T-cell (primary cell): ENCODE results near the gene OXER1. TPM values are rescaled to one million over a fixed set of nuclear protein-coding genes. Genes with fewer than 3 reads are reported as not detected.

ENCODE experiments used
- ATAC-seq, 4 experiments: fragments of 200-7000 bp in 3 of 4; fragments of 150-1000 bp in 1 of 4; cut with Tn5 transposase; replicated peaks in 1 of 4; 1 replicate in 3 of 4; 2 replicates in 1 of 4; pipeline ENCODE4 v1.10.0; 2021; ENCODE audit warnings: moderate library complexity in 3 of 4, mild to moderate bottlenecking in 2 of 4, moderate number of reproducible peaks in 1 of 4
- CTCF ChIA-PET, 2 donors: fragments of 300-600 bp; sonication (Branson Sonifier 250); formaldehyde crosslinking; loops; one replicate each; lab custom pipeline; 2022; ENCODE audit warnings: antibody characterized with exemption in 2 of 2; lab: Charles Lee
- POLR2A ChIA-PET, 2 donors: fragments of 300-600 bp; sonication (Branson Sonifier 250); formaldehyde crosslinking; loops; one replicate each; lab custom pipeline; 2022; ENCODE audit warnings: antibody characterized with exemption in 2 of 2; lab: Charles Lee
- DNase-seq, 35 experiments: peaks; one replicate each; pipeline versions ENCODE4 v3.0.0 to v3.0.0-alpha.2; 2013 to 2023
- H3K27ac ChIP-seq: one replicate; pipeline ENCODE4 v1.5.1; 2013; ENCODE audit warnings: low read length
- H3K27me3 ChIP-seq, 2 experiments: replicated peaks in 1 of 2; 1 replicate in 1 of 2; 2 replicates in 1 of 2; pipeline versions ENCODE4 v1.6.1 to v1.7.0; 2013; ENCODE audit warnings: low read length in 1 of 2, mixed read lengths in 1 of 2; ENCODE audit not compliant: control insufficient read depth in 2 of 2, insufficient read depth in 2 of 2; ENCODE audit errors: extremely low read depth in 1 of 2
- H3K36me3 ChIP-seq, 2 donors: 1 replicate in 1 of 2; 2 replicates in 1 of 2; pipeline versions ENCODE4 v1.6.1 to v1.7.0; 2013; ENCODE audit warnings: low read length in 1 of 2; ENCODE audit not compliant: control insufficient read depth in 2 of 2, insufficient read depth in 1 of 2; ENCODE audit errors: extremely low read depth in 1 of 2
- H3K4me1 ChIP-seq, 2 experiments: 1 replicate in 1 of 2; 2 replicates in 1 of 2; pipeline versions ENCODE4 v1.6.1 to v1.7.0; 2013; ENCODE audit warnings: low read length in 2 of 2, mixed read lengths in 1 of 2; ENCODE audit not compliant: insufficient read depth in 2 of 2, control insufficient read depth in 1 of 2; ENCODE audit errors: extremely low read depth in 1 of 2
- H3K4me3 ChIP-seq, 2 donors: 1 replicate in 1 of 2; 2 replicates in 1 of 2; pipeline versions ENCODE4 v1.5.1 to v1.7.0; 2013; ENCODE audit warnings: mild to moderate bottlenecking in 2 of 2, low read length in 1 of 2, moderate library complexity in 1 of 2; ENCODE audit not compliant: control insufficient read depth in 1 of 2; ENCODE audit errors: extremely low read depth in 1 of 2
- H3K9me3 ChIP-seq: 2 replicates; pipeline ENCODE4 v1.7.0; 2013
- H3K27ac Mint-ChIP-seq, 2 donors: one replicate each; pipeline ENCODE4 v1.8.0; 2020 to 2021; ENCODE audit warnings: mild to moderate bottlenecking in 2 of 2, mixed read lengths in 2 of 2
- H3K27me3 Mint-ChIP-seq, 2 donors: one replicate each; pipeline ENCODE4 v1.8.0; 2021 to 2022; ENCODE audit warnings: mixed read lengths in 2 of 2
- H3K36me3 Mint-ChIP-seq: one replicate; pipeline ENCODE4 v1.8.0; 2021; ENCODE audit warnings: mixed read lengths
- H3K4me1 Mint-ChIP-seq, 3 donors: one replicate each; pipeline ENCODE4 v1.8.0; 2020 to 2022; ENCODE audit warnings: mixed read lengths in 3 of 3, mild to moderate bottlenecking in 1 of 3
- H3K4me3 Mint-ChIP-seq, 3 donors: one replicate each; pipeline ENCODE4 v1.8.0; 2020 to 2022; ENCODE audit warnings: mild to moderate bottlenecking in 3 of 3, mixed read lengths in 3 of 3, moderate library complexity in 3 of 3
- H3K9me3 Mint-ChIP-seq, 3 donors: one replicate each; pipeline ENCODE4 v1.8.0; 2020 to 2022; ENCODE audit warnings: mixed read lengths in 3 of 3
- whole genome bisulfite sequencing: methylation state at CpG from one replicate; pipeline ENCODE4 v1.1.5; 2013; ENCODE audit warnings: missing lambda C conversion rate; ENCODE audit not compliant: insufficient coverage; 5-methylcytosine and 5-hydroxymethylcytosine counted together
- total RNA-seq, 35 experiments: library from RNA in 6 of 35; stranded (reverse) in 6 of 35; fragments of 120-200 nt in 1 of 35; gene quantifications; one replicate each; pipeline versions ENCODE4 v1.2.1 to v1.2.4 and lab custom pipeline; 2013 to 2026

Gene OXER1
- total RNA-seq, 5 donors from 2014 or later (not counting 1 experiment from before 2014, with no cell fraction given): 0.13 to 0.22 (median 0.20) TPM; not detected in 2

DNA sequence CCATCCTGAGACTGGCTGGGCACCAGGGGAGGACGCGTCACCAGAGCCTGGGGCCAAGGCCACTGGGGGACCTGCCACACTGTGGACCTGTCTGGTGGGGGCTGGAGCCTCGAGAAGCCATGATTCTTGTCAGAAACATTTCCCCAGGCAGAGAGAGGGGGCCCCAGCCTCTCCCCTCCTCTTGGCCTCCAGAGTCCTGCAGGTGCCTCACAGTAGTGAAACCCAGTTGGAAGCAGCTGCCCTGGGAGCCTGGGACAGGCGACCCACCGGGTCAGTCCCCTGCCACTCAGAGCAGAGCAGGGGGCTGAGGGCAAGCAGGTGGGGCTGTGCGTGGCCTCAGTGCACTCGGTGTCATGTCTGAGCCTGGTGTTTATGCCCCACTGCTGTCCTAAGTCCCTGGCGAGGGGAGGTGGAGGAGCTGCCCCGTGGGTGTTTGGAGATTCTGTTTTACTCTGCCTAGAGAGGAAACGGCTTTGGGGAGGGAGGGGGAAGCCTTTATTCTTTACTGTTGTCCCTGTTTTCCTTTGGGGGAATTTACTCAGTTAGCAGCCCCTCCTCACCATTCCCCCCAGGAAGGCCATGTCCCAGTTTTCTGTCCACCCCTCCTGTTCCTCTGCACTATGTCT, 7.7 kb downstream of the OXER1 start:
- Histone ChIP-seq H3K9me3 (no peaks in the 10 kb centered on the region), H3K27ac (no peak overlapping the region), H3K27me3 (no peaks in the 10 kb centered on the region), H3K4me1 (no peaks in the 10 kb centered on the region), H3K4me3 (no peak overlapping the region), H3K36me3 (peaks cover 14 to 28% of the 10 kb centered on the region in 2 donors)
- Mint-ChIP-seq H3K9me3 (no peaks in the 10 kb centered on the region), H3K4me3 (no peak overlapping the region), H3K4me1 (peaks cover 0 to 15% (median 7%) of the 10 kb centered on the region in 3 donors), H3K27me3 (no peaks in the 10 kb centered on the region), H3K27ac (no peak overlapping the region), H3K36me3 (peaks cover 25% of the 10 kb centered on the region)
- ChIA-PET CTCF (no interaction called here), POLR2A (no interaction called here)
- DNase-seq: no peak
- no peak for ATAC-seq
- 80% methylated on average over 6 of the region's 10 CpGs for WGBS

DNA sequence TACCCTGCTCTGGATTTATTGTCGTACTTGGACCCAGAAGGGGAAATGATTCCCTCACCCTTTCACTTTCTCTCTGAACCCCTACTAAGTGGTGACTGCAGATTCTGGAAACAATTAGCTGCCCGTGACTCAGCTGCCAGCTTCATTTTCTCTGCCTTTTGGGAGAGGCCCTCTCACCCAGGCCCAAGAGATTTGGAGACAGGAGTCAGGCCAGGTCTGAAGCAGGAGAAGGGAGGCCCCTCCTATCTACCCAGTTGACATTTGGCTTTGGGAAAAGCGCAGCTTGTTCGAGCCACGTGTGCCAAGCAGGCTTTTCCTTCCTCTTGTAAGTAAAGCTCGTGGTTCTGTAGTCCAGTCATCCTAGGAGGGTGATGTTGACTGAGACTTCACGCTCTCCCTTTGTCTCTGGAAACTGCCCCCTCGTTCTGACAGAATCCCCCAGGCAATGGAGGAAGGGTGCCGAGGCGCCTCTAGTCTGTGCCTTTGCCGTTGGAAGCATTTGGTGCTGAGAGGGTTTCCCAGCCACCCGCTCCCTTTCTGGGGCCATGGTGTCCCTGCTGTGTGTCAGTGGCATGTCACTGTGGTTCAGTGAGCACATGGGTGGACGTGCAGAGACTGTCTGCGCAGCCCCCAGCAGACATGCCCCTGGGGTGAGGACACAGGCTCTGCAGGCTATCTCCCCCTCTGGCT, 8.6 kb downstream of the OXER1 start:
- ATAC-seq: no peak
- no peaks in the 10 kb centered on the region for H3K27me3 ChIP-seq
- H3K4me3 Mint-ChIP-seq: no peak overlapping the region
- CTCF ChIA-PET: no interaction called here
- H3K9me3 Mint-ChIP-seq: no peaks in the 10 kb centered on the region
- 85% methylated on average over 11 of the region's 14 CpGs for WGBS
- no peak overlapping the region for H3K27ac ChIP-seq
- peaks cover 27% of the 10 kb centered on the region for H3K36me3 Mint-ChIP-seq
- peaks cover 14 to 21% of the 10 kb centered on the region in 2 donors for H3K36me3 ChIP-seq
- no peak overlapping the region for H3K4me3 ChIP-seq
- POLR2A ChIA-PET: interaction anchor here in 1 of 2 donors (0.5 kb wide), 1 partner anchor 497 kb away, joined by 4 read pairs; no protein-coding TSS in a partner anchor
- H3K4me1 Mint-ChIP-seq: peaks cover 0 to 15% (median 7%) of the 10 kb centered on the region in 3 donors
- H3K27me3 Mint-ChIP-seq: no peaks in the 10 kb centered on the region
- no peak overlapping the region for H3K27ac Mint-ChIP-seq
- no peaks in the 10 kb centered on the region for H3K4me1 ChIP-seq
- no peaks in the 10 kb centered on the region for H3K9me3 ChIP-seq
- no peak for DNase-seq

DNA sequence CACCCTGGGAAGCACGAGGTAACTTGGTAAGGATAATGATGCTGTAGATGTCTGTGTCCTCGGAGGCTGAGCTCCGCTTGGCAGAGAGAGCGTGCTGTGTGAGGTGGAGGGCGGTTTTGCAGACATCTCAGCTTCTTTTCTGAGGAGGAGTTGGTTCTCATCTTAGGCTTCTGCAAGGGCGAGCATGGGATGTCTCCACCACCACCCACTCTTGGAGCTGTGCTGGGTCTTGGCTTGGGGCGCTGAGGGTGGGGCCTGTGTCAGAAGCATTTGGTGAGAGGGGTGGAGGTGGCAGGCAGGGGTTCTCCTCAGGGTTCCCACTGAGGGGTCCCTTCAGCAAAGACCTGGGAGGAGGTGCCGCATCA, 9.2 kb downstream of the OXER1 start:
- Mint-ChIP-seq H3K27me3 (no peaks in the 10 kb centered on the region), H3K4me1 (peaks cover 0 to 15% (median 7%) of the 10 kb centered on the region in 3 donors), H3K4me3 (no peak overlapping the region), H3K36me3 (peaks cover 26% of the 10 kb centered on the region), H3K27ac (no peak overlapping the region), H3K9me3 (no peaks in the 10 kb centered on the region)
- H3K9me3 ChIP-seq: no peaks in the 10 kb centered on the region
- ATAC-seq (no peak), DNase-seq (no peak)
- 85% methylated on average over 2 of the region's 8 CpGs for WGBS
- H3K27me3 ChIP-seq: no peaks in the 10 kb centered on the region
- POLR2A ChIA-PET: interaction anchor here in 1 of 2 donors (0.5 kb wide), 1 partner anchor 497 kb away, joined by 4 read pairs; no protein-coding TSS in a partner anchor
- CTCF ChIA-PET: interaction anchor here in 1 of 2 donors (0.5 kb wide), 1 partner anchor 571 kb away, joined by 4 read pairs; no protein-coding TSS in a partner anchor
- H3K27ac ChIP-seq: no peak overlapping the region
- H3K36me3 ChIP-seq: peaks cover 14 to 16% of the 10 kb centered on the region in 2 donors
- H3K4me1 ChIP-seq: no peaks in the 10 kb centered on the region
- H3K4me3 ChIP-seq: no peak overlapping the region

DNA sequence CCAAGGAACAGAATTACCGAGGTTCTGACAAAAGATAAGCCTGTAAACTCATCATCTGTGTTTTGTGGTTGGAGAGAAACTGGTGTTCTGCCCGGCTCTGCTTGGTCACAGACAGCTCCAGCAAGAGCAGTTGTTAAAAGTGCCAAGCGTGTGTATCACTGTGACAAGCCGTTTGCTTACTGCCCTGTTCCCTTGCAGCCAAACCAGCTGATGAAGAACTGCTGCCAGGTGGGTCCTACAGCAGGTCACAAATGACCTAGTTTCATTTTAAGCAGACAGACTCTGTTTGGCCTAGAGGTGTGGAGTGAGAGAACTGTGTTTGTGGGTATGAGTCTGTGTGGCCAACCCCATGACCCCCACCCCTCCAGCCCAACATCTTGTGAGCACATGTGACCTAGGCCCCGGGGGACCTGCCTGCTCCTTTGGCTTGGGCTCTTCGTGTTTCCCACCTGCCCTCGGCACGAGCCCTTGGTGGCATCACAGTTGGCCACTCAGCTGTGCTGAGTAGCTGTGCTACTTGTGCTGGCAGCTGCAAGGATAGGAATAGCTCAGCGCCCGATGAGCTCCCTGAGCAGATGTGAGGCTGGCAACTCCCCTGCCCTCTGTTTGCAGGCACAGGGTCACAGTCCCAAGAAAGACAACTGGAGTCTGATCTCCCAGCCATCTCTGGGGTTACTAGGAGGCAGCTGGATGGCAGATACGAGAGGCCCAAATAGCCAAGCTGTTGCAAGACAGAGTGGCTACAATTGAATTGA, 9.7 kb downstream of the OXER1 start:
- WGBS: 59% methylated on average over 10 of the region's 11 CpGs
- no peaks in the 10 kb centered on the region for H3K9me3 Mint-ChIP-seq
- H3K27ac ChIP-seq: no peak overlapping the region
- no peaks in the 10 kb centered on the region for H3K27me3 Mint-ChIP-seq
- no peak overlapping the region for H3K27ac Mint-ChIP-seq
- H3K27me3 ChIP-seq: no peaks in the 10 kb centered on the region
- H3K4me1 Mint-ChIP-seq: peaks cover 0 to 15% (median 7%) of the 10 kb centered on the region in 3 donors
- no peak overlapping the region for H3K4me3 Mint-ChIP-seq
- peak in 1 of 35 experiments; percentile 29 for DNase-seq
- peak in 1 of 4 experiments; percentile 13 for ATAC-seq
- no peaks in the 10 kb centered on the region for H3K4me1 ChIP-seq
- H3K9me3 ChIP-seq: no peaks in the 10 kb centered on the region
- no peak overlapping the region for H3K4me3 ChIP-seq
- H3K36me3 ChIP-seq: peaks cover 14% of the 10 kb centered on the region in 2 donors
- peaks cover 24% of the 10 kb centered on the region for H3K36me3 Mint-ChIP-seq
- POLR2A ChIA-PET: no interaction called here
- CTCF ChIA-PET: interaction anchor here in 1 of 2 donors (0.5 kb wide), 1 partner anchor 572 kb away, joined by 4 read pairs; no protein-coding TSS in a partner anchor

DNA sequence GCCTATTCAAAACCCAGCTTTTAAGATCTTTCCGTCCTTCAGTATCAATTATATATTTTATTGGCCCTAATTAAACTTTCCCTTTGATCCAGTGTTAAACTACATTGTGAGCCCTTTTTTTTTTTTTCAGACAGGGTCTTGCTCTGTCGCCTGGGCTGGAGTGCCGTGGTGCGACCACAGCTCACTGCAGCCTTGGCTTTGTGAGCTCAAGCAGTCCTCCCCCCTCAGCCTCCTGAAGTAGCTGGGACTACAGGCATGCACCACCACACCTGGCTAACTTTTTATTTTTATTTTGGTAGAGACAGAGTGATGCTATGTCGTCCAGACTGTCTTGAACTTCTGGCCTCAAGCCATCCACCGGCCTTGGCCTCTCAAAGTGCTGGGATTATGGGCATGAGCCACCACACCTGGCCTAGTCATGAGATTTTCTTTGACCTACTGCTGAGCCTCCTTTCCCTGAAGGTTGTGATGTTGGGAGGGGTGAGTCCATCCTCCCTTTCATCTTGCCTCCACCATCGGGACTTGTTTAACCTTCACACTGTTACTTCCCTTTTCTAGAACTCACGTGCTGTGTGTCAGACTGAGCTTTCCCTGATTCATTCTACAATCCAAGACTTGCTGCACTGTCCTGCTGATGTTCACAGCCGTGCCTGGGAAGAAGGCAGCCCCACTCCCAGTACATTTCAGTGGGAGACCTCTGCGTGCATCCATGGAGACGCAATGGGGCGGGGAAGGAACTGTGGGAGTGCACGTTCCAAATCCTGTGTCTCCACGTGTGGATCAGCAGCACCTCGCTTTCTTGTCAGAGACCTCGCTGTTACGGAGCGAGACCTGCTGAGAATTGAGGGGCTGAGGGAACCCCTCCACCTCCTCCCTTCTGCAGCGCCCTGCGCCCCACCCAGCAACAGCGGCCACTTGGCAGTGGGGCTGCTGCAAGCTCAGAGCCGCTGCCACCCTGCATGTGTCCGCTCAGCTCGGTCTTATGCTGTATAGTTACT, 10.8 kb downstream of the OXER1 start:
- DNase-seq (no peak), ATAC-seq (no peak)
- Mint-ChIP-seq H3K4me3 (no peak overlapping the region), H3K27ac (no peak overlapping the region), H3K9me3 (no peaks in the 10 kb centered on the region), H3K27me3 (no peaks in the 10 kb centered on the region), H3K36me3 (peaks cover 29% of the 10 kb centered on the region), H3K4me1 (peaks cover 0 to 15% (median 7%) of the 10 kb centered on the region in 3 donors)
- WGBS: 91% methylated on average over 10 of the region's 24 CpGs
- ChIA-PET CTCF (no interaction called here), POLR2A (interaction anchor here in 1 of 2 donors (0.5 kb wide), 1 partner anchor 828 kb away, joined by 4 read pairs; no protein-coding TSS in a partner anchor)
- Histone ChIP-seq H3K27ac (no peak overlapping the region), H3K36me3 (peaks cover 14 to 18% of the 10 kb centered on the region in 2 donors), H3K27me3 (no peaks in the 10 kb centered on the region), H3K4me3 (no peak overlapping the region), H3K9me3 (no peaks in the 10 kb centered on the region), H3K4me1 (no peaks in the 10 kb centered on the region)
